Mucosa of gallbladder (tissue), 1 donor: Measurements from ENCODE around the gene PLEKHH1. TPM values are rescaled to one million over a fixed set of nuclear protein-coding genes. Genes with fewer than 3 reads are reported as not detected.
A peak's percentile ranks its signal among the peaks of the same experiment; 100 is the strongest.

ENCODE experiments used
- DNase-seq: peaks from one replicate; pipeline ENCODE4 v3.0.0-alpha.2; 2020; ENCODE audit warnings: low spot score
- total RNA-seq: library from RNA; stranded (reverse); gene quantifications from one replicate; pipeline ENCODE4 v1.2.1, GENCODE V29; 2021
- donor health status: DM: no; HTN: no; CAD: no.

PLEKHH1 gene
- total RNA-seq, 1 donor from 2014 or later = 35.6 TPM

DNA sequence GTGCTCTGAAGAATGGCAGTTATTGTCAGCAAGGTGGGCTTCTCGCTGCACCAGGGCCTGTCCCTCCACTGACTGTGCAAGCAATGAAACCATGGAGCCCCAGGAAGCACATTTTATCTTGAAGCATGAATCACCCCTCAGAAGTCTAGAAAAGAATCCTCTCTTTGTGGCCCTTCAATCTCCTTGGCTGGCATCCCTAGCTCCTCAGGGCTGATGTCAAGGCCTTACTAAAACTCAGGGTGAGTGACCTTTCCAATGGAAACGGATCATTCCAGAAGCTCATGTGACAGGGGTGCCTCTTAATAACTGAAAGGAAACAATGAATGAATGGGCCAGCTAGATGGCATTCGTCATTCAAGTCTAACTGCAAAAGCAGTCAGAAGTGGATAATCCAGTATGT lies 22.3 kb upstream of the PLEKHH1 start:
- no peak for DNase-seq

DNA sequence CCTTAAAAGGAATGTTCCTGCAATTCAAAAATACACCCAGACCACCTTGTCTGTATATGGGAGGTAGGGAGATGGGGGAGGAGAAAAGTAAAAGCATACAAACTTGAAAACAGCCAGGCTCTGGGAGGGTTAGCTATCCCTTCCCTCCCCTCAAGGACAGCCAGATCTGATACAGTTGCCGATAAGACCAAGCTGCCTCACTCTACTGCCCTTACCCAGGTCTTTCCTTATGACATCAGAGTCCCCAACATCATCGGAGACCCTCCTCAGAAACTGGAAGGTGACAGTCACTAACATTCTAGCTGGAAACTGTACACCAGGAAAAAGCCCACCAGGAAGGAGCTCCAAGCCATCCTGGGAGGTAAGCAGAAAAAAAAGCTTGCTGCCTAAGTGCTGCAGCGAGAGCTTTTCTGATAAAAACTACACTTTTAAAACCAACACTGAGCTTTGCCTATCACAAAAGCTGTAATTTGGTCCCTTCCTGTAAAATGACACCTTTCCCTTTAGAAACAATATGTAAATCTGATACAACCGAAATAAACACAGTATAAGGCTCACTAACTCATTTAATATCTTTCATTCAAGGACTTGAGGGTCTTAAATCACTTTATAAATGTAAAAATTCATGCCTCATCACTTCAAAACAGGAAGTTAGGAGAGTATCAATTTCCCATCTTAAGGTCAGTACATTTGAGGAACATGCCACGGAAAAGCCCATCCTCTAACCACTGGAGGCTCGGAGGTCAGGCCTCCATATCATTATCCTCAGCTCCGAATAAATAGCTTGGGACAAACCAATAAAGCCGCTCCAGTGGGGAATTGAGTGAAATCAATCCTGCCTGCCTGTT lies 20.4 kb upstream of the PLEKHH1 start:
- DNase-seq = no peak

DNA sequence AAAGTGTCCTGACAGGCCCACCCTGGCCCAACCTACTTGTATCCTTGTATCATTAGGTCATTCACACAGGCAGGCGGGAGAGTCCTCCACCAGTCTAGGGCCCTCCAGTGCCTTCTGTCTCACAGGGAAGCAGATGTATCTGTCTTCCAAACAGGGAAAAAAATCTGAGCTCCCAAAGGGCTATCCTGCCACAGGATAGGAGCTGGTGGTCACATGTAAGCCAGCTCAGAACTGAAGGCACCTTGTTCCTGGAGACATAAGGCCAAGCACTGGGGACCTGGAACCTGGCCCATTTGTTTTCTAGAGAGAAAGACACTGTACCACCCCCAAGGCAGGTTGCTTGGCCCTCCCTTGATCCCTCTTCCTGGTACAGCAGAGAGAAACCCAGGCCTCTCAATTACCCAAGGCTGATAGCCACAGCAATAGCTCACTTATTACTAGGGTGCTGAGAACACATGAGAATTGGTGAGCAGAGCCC lies 19.4 kb upstream of the PLEKHH1 start:
- peak; percentile 73 for DNase-seq

DNA sequence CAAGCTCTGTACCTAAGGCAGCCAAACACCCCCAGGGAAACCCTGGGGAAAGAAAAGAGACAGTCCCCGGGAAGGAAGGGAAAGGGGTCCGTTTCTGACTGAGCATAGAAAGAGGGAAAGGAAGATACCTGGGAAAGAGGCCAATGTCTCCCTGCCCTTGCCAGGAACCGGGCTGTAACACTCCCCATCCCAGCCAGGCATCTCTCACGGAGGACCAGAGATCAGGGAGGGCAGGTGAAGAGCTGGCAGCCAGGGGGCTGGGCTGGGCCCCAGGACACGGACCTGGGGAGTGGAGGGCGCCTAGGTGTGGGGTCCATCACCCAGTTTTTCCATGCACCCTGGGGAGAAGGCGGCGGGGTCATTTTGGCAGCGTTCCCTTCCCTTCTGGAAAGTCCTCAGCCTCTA lies 18.9 kb upstream of the PLEKHH1 start:
- no peak for DNase-seq

DNA sequence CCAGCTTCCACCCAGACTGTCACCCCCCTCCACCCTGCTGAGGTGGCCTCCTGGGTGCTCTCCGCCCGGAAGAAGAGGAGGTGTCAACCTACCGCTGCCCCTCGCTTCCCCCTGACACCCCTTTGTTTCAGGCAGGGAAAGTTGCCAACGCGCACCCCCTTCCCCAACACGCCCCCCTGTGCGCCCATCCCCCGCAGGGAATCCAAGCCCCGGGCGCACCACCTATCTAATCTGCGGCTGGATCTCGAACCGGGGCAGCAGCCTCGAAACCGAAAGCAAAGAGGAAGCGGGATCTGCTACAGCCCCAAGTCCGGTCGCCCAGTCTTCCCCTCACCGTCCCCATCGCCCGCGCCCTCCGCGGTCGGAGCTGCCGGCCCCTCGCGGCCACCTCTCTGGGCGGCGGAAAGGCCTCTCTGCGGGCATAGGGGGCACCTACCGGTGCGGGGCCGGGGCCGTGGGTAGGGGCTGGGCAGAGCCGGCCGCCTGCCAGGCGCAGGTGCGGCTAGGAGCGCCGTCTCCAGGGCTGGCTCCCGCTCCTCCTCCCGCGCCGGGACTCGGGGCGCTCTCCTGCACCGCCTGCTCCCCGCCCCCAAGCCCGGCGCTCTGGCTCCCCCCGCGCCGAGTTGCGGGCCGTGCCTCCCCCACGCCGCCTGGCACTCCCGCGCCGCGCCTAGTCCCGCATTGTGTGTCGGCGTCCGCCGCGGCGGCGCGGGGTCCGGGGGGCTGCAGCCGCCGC lies 18.3 kb upstream of the PLEKHH1 start:
- peak; percentile 23 for DNase-seq

DNA sequence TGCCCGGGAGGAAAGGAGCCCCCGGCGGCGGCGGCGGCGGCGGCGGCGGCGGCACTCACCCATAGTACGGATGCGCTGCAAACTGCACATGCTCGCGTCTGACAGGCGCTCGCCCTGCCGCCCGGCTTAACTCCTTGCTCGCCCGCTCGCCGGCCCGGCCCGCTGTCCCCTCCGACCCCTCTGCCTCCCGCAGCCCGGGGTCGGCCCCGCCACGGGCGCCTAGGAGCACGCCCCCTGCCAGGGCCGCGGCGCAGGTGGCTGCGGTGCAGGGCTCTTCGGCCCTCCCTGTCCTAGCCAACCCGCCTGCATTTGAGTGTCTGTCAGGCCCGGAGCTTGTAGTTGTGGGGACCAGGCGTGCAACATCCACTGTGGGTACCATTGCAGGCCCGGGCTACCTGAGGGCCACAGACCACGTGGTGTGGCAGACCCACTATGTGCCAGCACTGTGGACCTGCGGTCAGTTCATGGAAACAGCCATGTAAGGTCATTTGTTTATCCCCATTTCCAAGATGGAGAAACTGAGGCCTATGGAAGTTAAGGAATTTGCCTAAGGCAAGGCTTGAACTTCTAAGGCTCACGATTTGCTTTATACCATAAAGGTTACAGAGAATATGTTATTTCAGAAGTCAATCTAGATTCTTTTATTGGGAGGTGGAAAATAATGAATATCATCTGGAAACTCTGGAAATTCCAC lies 17.6 kb upstream of the PLEKHH1 start:
- DNase-seq = no peak

DNA sequence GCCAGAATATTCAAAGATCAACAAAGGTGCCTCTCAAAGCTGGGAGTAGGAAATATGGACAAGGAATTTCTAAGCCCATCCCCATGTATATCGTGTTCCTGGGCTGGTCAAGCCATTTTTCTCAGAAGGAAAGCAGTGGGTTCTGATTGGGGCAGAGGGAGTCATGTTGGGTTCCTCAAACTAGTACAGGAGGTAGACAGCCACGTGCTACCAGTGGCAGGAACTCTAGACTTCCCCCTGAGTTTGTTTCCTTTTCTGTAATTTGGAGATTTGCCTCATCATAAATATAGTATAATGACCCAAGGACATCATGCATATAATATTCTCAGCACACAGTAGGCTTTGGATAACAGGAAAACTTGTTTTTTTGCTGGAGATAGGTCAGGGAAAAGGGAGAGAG lies 16.4 kb upstream of the PLEKHH1 start:
- no peak for DNase-seq

DNA sequence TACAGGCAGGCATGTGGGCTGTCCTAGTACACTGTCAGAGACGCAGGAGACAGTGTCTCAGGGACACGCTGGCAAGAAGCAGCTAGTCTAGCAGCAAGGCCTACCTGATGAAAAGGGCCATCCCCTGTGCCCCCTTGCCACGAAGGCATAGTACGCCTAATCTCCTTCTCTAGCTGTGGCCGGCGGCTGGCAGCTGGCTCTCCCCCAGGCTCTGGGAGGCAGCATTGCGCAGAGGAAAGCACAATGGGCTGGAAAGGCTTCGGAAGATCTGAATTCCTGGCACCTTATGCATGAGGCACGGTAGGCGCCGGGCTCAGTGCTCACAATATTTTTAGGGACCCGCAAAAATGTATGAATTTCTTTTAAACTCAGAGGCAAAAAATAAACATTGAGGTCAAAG lies 16.0 kb upstream of the PLEKHH1 start:
- peak; percentile 38 for DNase-seq

DNA sequence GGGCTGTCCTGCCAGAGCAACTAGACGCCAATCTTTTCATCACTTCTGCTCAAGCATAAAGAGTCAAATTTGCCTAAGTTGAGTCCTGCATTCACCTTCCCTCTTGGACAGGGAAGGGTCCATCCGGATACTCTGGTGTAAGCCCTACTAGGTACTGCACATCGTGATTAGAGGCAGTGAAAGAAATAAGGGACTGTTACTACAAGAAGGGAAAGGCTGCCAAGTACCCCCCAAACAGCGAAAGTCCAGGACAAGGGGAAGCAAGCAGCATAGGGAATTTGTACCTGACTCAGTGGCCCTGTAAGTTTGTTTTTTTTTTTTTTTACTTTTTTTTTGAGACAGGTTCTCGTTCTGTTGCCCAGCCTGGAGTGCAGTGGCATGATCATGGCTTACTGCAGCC lies 13.7 kb upstream of the PLEKHH1 start:
- no peak for DNase-seq

DNA sequence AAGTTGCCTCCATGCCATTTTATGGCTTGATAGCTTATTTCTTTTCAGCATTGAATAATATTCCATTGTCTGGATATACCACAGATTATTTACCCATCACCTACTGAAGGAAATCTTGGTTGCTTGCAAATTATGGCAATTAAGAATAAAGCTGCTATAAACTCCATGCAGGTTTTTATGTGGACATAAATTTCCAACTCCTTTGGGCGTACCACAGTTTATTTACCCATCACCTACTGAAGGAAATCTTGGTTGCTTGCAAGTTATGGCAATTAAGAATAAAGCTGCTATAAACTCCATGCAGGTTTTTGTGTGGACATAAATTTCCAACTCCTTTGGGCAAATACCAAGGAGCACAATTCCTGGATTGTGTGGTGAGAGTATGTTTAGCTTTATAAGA lies 12.6 kb upstream of the PLEKHH1 start:
- DNase-seq = no peak

DNA sequence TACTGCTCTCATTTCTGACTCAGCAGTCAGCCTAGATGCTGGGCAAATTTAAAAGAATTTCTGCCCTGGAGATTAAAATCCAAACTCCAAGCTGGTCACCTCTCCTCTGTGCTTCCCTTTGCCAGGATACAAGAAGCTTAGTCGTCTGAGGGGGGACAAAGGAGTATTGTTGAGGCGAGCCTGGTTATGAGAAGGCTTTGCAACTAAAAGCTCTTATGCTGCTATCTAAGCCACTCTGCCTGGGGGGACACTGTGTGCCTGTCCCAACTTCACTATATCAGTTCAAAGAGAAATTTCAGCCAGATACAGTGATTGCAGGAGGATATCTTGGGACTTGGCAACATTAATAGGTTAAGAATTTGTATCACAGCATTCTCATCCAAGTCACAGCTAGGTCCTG lies 10.8 kb upstream of the PLEKHH1 start:
- DNase-seq = no peak

DNA sequence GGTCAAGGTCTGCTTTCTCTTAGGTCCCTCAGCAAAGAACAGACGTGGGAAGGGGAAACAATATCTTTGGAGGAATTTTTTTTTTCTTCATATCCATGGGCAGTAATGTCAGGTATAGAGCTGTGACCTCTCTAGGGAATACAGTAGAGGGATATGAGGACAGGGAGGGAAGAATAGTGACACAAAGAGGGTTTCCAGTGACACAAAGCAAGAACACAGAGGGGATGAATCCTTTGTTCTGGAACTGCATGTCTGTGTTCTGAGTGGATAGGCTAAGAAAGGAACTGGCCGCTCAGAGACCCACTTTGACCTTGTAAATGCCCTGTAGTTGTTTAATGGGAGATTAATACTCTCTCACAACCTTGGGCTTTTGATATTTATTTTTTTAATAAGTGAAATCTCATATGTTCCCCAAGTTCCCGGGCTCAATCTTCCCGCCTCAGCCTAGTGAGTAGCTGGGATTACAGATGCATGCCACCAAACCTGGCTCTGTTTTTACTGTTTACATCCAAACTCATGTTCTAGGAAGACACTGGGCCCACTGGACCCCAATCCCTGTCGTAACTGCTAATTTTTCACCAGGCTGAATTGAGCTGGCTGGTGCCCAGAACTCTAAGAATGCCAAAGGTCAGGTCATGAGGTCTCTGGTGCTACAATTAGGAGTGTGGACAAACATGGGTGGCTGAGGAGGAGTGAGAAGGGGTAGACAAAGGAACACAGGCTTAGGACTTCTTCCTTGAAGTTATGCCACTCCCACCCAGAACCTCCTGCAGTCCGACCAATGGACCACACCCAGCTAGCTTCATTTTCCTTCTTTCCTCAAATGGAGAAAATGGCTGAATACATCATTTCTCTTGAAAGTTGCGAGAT lies 9.1 kb upstream of the PLEKHH1 start:
- DNase-seq = no peak

DNA sequence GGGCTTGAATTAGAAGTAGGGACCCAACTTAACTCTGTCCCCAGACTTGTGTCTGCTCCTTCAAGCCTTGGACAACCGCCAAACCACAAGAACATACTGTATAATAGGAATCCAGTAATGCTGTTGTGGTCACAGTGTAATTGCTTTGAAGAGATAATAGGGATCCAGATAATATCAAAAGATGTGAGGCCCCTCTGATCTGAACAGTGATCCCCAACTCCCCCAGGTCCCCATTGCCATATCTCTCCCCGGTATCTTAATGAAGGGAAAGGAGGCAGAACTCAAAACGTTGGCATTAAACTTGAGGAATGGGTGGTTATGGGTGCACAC lies 8.5 kb upstream of the PLEKHH1 start:
- no peak for DNase-seq

DNA sequence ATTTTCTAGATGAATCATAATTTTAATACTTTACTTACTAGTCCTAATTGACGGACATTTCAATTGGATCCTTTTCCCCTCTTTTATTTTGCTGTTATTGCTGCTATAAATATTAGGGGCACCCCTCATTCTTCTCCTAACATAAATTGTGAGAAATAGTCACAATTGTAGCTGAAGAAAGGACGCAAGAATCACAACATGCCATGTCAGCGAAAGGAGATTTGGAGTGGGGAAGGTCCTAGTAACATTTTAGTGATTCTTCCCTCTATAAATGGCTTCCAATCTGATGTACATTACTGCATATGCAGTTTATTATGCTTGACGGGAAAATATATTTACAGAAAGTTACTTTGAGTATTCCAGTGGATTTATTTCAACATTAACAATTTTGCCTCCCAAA lies 7.7 kb upstream of the PLEKHH1 start:
- DNase-seq = no peak

DNA sequence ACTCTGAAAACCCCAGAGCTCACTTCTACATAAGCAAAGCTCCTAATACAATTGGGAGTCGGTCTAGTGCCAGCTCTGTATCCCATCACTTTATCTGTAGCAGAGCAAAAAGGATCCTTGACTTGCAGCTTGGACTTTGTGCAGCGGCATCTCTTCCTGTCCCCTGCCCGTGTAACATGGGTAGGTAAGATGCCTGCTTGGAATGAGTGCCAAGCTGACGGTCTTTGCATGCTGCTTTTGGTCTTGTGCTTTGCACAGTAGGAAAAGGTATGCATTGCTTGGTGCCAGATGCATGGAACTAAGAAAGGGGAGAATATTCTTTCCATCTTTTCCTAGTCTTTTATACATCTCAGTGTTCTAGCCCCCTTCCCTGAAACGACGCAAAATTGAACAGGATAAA lies 6.9 kb upstream of the PLEKHH1 start:
- no peak for DNase-seq

DNA sequence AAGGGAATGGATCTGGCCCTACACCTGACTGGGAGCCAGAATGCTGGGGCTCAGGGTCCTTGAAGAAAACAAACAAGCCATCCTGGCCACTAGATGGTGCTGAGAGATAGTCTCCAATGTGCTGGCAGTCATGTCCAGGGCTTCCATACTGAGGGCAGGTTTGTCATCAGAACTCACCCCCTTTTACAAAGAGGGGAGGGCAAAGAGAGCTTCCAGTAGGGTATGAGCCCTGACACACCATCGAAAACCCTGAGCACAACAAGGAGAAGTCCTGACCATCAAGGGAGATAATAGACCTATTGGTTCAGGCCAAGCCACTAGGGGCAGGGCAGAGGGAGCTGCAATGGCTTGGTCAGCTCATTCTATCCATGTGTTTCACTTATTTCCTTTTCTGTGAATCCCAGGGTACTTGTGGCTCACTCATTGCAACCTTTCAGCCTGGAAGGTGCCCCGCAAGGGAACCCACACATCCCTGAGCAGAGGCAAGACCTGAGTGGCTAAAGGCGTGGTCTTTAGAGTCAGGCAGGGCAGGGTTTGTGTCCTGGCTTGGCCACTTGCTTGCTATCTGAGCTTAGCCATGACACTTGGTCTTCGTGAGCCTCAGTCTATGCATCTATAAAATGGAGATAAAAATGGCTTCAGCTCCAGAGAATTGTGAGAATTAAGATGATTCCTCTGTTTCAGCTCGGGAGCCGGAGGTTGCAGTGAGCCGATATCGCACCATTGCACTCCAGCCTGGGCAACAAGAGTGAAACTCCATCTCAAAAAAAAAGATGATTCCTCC lies 6.2 kb upstream of the PLEKHH1 start:
- peak; percentile 52 for DNase-seq

DNA sequence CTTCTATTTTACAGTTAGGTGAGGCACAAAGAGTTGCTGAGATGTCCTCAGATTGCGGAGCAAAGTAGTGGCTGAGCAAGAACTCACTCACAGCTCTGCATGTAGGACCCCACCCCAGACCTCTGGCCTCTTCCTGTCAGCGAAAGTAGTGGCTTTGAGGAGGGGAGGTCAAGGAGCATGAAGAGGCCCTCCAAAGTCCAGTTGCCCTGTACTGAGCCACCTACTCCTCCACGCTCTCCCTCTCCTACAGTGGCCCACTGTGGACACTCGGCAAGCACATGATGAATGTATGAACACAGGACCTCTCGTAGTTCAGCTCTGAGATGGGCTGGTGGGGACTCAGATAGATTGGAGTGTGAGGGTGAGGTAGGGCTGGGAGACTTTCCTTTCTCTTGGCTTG lies 5.3 kb upstream of the PLEKHH1 start:
- DNase-seq = no peak

DNA sequence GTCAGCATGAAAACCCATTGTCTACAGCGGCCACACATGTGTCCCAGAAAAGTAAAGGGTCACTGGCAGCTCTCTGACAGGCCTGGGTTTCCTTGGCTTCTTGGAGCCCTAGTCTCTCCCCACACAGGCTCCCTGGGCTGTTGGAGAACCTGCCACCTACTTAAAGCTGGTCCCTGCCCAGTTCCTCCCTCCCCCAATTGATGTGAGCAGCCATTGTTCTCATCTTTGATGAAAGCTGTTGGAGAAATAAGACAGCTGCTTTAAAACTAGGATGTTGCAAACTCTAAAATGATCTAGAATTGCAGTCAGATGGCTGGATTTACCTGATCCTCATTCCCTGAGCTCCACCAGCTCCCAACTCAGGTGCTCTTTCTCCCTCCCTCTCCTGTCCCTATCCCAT lies 4.8 kb upstream of the PLEKHH1 start:
- DNase-seq = no peak

DNA sequence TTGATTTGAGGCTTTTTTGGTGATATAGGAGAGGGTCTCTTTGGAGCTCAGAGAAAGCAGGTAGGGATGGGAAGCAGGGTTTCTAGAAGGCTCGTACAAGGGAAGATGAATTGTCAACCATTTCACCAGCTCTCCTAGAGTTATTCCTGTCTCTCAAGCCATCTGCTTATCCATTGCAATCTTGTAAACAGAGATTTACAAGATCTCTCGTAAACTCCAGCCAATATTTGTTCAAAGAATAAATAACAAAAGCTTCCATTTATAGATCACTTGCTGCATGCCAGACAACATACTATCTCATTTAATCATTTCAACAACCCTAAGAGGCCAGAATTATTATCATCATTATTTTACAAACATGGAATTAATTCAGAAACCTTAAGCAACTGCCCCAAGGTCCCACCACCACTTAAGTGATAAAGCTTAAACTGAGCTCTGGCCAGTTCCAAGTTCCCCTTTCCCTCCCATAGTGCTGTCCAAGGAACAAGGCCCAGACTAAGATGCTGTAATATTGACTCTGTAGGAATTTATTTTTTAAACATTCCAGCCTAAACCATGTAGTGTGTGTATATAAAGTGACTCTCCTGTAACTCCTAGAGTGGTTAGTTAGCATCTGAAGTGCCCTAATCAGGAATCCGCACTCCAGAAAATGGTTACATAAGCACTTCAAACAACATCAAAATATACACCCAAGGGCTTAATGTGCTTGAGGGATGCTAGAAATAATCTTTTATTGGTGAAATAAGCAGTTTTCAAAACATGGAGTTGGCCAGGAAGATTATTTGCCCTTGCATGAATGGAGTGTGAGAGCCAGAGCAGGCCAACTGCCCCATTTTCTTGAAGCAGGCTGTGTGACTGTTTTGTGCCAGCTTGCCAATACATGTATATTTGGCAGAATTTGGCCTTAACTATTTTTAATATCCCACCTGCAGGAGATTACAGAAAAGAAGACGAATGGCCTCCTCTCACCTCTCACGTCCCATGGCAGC lies 2.8 kb upstream of the PLEKHH1 start:
- no peak for DNase-seq

DNA sequence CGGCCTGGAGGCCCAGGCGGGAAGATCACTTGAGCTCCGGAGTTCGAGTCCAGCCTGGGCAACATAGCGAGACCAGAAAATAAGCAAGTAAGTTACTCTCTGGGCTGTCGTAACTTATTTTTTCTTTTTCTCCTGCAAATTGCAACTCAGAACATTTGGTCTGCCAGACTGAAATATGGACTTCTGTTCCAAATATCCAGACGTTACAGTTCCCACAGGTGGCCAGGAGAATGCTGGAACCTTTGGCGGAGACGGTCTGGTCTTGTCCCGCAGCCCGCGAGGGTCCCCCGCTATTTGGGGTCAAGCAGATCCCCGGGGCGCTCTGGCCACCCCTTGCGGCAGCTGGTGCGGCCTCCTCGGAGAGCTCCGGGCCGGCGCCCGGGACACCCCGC lies 488 bp upstream of the PLEKHH1 start:
- no peak for DNase-seq
